ENCODE measurements around the gene TRIM74.
"Not testable (repeated sequence)": the region's sequence is repeated elsewhere in the genome, so short reads cannot be mapped to it uniquely, and the experiment has no call there.

The TRIM74 gene

GRCh38 chr7:72954563-72955198 lies 14.6 kb downstream of the TRIM74 start:
- peak; percentile 16 for DNase-seq

- not testable (repeated sequence) for DNase-seq
Measured at GRCh38 chr7:72953901-72954562, 15.2 kb downstream of the TRIM74 start.

GRCh38 chr7:72950432-72950831 lies 18.8 kb downstream of the TRIM74 start:
- not testable (repeated sequence) for DNase-seq

- DNase-seq: not testable (repeated sequence)
Measured at GRCh38 chr7:72949686-72950085, 19.6 kb downstream of the TRIM74 start.

GRCh38 chr7:72949276-72949675 lies 20.0 kb downstream of the TRIM74 start:
- DNase-seq: not testable (repeated sequence)

GRCh38 chr7:72948714-72949113 lies 20.6 kb downstream of the TRIM74 start:
- not testable (repeated sequence) for DNase-seq

GRCh38 chr7:72946130-72946745 lies 23.0 kb downstream of the TRIM74 start:
- DNase-seq: not testable (repeated sequence)

GRCh38 chr7:72945597-72945996 lies 23.7 kb downstream of the TRIM74 start:
- not testable (repeated sequence) for DNase-seq

- DNase-seq: not testable (repeated sequence)
Measured at GRCh38 chr7:72944937-72945336, 24.3 kb downstream of the TRIM74 start.

- DNase-seq: not testable (repeated sequence)
Measured at GRCh38 chr7:72942956-72943355, 26.3 kb downstream of the TRIM74 start.

- DNase-seq: not testable (repeated sequence)
Measured at GRCh38 chr7:72942022-72942705, 27.1 kb downstream of the TRIM74 start.

GRCh38 chr7:72928216-72928615 lies 41.0 kb downstream of the TRIM74 start:
- DNase-seq: not testable (repeated sequence)

GRCh38 chr7:72927791-72928190 lies 41.5 kb downstream of the TRIM74 start:
- not testable (repeated sequence) for DNase-seq

GRCh38 chr7:72925546-72926120 lies 43.6 kb downstream of the TRIM74 start:
- DNase-seq: no peak

- DNase-seq: peak; percentile 85
Measured at GRCh38 chr7:72924733-72925545, 44.3 kb downstream of the TRIM74 start, which contains the start of gene POM121. Gene POM121, plus strand, starts transcription at chr7:72925095. Its CDS starts 27 bp downstream, at chr7:72925122.

- no peak for DNase-seq
Measured at GRCh38 chr7:72924386-72924732, 44.9 kb downstream of the TRIM74 start.

GRCh38 chr7:72919256-72919775 lies 50.0 kb downstream of the TRIM74 start:
- no peak for DNase-seq

GRCh38 chr7:72914756-72915525 lies 54.3 kb downstream of the TRIM74 start:
- peak; percentile 67 for DNase-seq

GRCh38 chr7:72913750-72914149 lies 55.5 kb downstream of the TRIM74 start:
- peak; percentile 26 for DNase-seq

GRCh38 chr7:72911395-72911794 lies 57.9 kb downstream of the TRIM74 start:
- not testable (repeated sequence) for DNase-seq
